WERI-Rb-1 (cell line): Measurements from ENCODE around the gene UBP1.
"Not testable (repeated sequence)": the region's sequence is repeated elsewhere in the genome, so short reads cannot be mapped to it uniquely, and the experiment has no call there.

ENCODE experiments used
- DNase-seq: peaks from one replicate; pipeline ENCODE4 v3.0.0-alpha.2; 2020
- H3K27ac ChIP-seq: fragments of 250-450 bp; sonication (Bioruptor Pico); 2 replicates; pipeline ENCODE4 v1.5.1; 2020; ENCODE audit warnings: mild to moderate bottlenecking, moderate library complexity
- H3K27me3 ChIP-seq: fragments of 250-450 bp; sonication (Bioruptor Pico); 2 replicates; pipeline ENCODE4 v1.5.1; 2021; ENCODE audit warnings: mild to moderate bottlenecking, low read depth, moderate library complexity; ENCODE audit not compliant: insufficient read depth, severe bottlenecking
- H3K36me3 ChIP-seq: fragments of 250-450 bp; sonication (Bioruptor Pico); 2 replicates; pipeline ENCODE4 v1.5.1; 2020; ENCODE audit warnings: mild to moderate bottlenecking, moderate library complexity
- H3K4me3 ChIP-seq: 2 replicates; pipeline ENCODE4 v1.5.1; 2011; ENCODE audit warnings: low read depth, mild to moderate bottlenecking, control low read depth, low read length
- H3K9me3 ChIP-seq: fragments of 250-450 bp; sonication (Bioruptor Pico); 2 replicates; pipeline ENCODE4 v1.5.1; 2021; ENCODE audit warnings: mild to moderate bottlenecking, moderate library complexity; ENCODE audit not compliant: severe bottlenecking
- CTCF ChIP-seq: IDR thresholded peaks from 2 replicates; pipeline ENCODE4 v1.5.1; 2011; ENCODE audit warnings: low read depth, mild to moderate bottlenecking, control low read depth, inconsistent platforms, low read length

UBP1 gene

GRCh38 chr3:33360136-33360825 lies 79.9 kb downstream of the UBP1 start:
- H3K9me3 ChIP-seq = no peaks in the 10 kb centered on the region
- DNase-seq = no peak
- H3K4me3 ChIP-seq = no peak overlapping the region
- TF ChIP-seq CTCF = no peak
- no peaks in the 10 kb centered on the region for H3K36me3 ChIP-seq
- H3K27me3 ChIP-seq = no peaks in the 10 kb centered on the region
- no peak overlapping the region for H3K27ac ChIP-seq

DNA sequence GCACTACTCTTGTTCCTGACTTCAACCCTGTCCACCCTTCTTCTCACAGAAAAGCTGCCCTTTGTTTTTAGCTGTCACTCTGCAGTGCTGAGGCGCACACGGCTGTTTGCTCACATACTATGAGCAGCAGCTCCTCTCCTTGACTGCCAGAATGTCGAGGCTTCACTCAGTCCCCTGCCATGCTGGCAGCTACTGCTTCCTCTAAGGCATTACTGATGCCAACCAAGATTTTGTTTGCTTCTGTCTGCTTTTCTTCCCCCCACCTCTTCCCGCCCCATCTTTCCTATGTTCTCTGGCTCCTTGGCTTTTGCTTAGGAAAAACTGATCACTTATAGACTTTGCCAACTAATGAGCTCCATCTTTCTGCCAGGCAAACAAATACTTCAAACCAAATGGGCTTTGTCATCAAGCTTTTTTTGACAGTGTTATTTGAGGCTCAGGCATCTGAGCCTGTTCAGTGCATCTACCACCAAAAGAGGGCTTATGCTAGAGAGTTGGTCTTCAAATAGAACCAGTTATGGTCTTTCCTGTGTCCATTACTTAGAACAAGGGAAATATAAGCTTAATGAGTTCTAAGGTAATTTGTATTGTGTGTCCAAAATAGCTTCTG lies 81.9 kb downstream of the UBP1 start:
- DNase-seq = no peak
- Histone ChIP-seq H3K9me3 (no peaks in the 10 kb centered on the region), H3K27me3 (no peaks in the 10 kb centered on the region), H3K27ac (no peak overlapping the region), H3K4me3 (no peak overlapping the region), H3K36me3 (no peaks in the 10 kb centered on the region)
- no peak for TF ChIP-seq CTCF

GRCh38 chr3:33355611-33356010 lies 84.6 kb downstream of the UBP1 start:
- no peak for DNase-seq
- no peak overlapping the region for H3K4me3 ChIP-seq
- H3K9me3 ChIP-seq = no peaks in the 10 kb centered on the region
- H3K27me3 ChIP-seq = no peaks in the 10 kb centered on the region
- TF ChIP-seq CTCF = no peak
- no peaks in the 10 kb centered on the region for H3K36me3 ChIP-seq
- no peak overlapping the region for H3K27ac ChIP-seq

GRCh38 chr3:33339758-33340157 lies 100.4 kb downstream of the UBP1 start:
- Histone ChIP-seq H3K27ac (no peak overlapping the region), H3K9me3 (no peaks in the 10 kb centered on the region), H3K27me3 (no peaks in the 10 kb centered on the region), H3K4me3 (no peak overlapping the region), H3K36me3 (no peaks in the 10 kb centered on the region)
- no peak for TF ChIP-seq CTCF
- no peak for DNase-seq

DNA sequence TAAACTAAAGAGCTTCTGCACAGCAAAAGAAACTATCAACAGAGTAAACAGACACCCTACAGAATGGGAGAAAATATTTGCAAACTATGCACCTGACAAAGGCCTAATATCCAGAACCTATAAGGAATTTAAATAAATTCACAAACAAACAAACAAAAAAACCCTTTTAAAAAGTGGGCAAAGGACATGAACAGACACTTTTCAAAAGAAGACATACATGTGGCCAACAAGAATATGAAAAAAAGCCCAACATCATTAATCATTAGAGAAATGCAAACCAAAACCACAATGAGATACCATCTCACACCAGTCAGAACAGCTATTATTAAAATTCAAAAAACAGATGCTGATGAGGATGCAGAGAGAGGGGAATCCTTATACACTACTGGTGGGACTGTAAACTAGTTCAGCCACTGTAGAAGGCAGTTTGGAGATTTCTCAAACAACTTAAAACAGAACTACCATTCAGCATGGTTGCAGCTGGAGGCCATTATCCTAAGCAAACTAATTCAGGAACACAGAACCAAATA lies 101.2 kb downstream of the UBP1 start:
- not testable (repeated sequence) for H3K27ac ChIP-seq, DNase-seq, H3K4me3 ChIP-seq, H3K9me3 ChIP-seq, H3K27me3 ChIP-seq, H3K36me3 ChIP-seq
